Measurements from ENCODE around the gene GLRX2. TPM values are rescaled to one million over a fixed set of nuclear protein-coding genes. Genes with fewer than 3 reads are reported as not detected.

The GLRX2 gene
- total and polyA plus RNA-seq, 12 donors, result 3.0 to 59.8 (median 25.0) TPM

DNA sequence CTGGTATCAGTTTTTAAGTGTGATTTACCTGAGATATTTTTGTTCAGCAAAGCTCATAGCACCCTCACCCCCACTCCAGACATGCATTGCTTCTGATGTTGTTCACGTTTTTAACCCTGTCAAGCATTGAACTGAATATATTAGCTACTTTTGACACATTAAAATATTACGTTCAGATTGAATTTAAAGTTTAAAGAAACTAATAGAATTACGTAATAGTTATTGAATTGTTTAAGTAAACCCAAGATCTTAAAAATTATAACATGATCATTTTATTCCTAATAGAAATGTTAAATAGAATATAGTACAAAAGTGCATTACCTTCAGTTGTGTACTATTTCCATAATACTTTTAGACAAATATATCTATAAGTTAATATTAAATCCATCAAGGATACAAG, 18.9 kb downstream of the GLRX2 start:
- Histone ChIP-seq H3K4me1 (replicated peaks in 1 of 2) (no peaks in the 10 kb centered on the region), H3K36me3 (replicated peaks in 1 of 2) (peaks cover 0 to 39% of the 10 kb centered on the region in 2 donors), H3K27me3 (no peaks in the 10 kb centered on the region), H3K9me3 (replicated peaks in 1 of 3) (no peaks in the 10 kb centered on the region), H3K4me3 (no peak overlapping the region), H3K27ac (no peak overlapping the region)
- 91 to 96% (median 92%) methylated on average over 3 of the region's 3 CpGs for WGBS, 4 donors
- DNase-seq, result no peak
- intact Hi-C loops (cut with DNase I), result no loop called here
- TF ChIP-seq, protein P1, sequence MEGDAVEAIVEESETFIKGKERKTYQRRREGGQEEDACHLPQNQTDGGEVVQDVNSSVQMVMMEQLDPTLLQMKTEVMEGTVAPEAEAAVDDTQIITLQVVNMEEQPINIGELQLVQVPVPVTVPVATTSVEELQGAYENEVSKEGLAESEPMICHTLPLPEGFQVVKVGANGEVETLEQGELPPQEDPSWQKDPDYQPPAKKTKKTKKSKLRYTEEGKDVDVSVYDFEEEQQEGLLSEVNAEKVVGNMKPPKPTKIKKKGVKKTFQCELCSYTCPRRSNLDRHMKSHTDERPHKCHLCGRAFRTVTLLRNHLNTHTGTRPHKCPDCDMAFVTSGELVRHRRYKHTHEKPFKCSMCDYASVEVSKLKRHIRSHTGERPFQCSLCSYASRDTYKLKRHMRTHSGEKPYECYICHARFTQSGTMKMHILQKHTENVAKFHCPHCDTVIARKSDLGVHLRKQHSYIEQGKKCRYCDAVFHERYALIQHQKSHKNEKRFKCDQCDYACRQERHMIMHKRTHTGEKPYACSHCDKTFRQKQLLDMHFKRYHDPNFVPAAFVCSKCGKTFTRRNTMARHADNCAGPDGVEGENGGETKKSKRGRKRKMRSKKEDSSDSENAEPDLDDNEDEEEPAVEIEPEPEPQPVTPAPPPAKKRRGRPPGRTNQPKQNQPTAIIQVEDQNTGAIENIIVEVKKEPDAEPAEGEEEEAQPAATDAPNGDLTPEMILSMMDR (IDR thresholded peaks at IDR 0.05), result no peak
- no peak for TF ChIP-seq POLR2A (IDR thresholded peaks at IDR 0.05)

DNA sequence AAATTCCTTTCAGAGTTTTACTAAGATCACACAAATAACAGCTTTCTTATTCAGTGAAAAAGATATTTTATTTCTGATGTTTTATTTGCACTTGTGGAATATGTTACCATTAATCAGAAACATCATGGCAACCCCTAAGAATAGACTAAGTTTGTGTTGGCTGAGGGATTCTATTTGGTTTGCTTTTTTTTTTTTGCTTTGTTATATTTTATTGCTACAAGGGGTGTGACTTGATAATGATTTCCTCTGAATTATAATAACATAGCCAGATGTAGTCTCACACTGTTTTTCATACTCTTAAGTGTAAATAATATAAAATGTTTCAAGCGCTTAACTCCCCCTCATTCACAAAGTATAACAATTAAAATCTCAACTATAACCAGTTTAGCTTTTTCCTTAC, 20.0 kb downstream of the GLRX2 start:
- DNase-seq, result no peak
- TF ChIP-seq, protein P1 (IDR thresholded peaks at IDR 0.05), result no peak
- TF ChIP-seq POLR2A (IDR thresholded peaks at IDR 0.05), result no peak
- H3K4me1 ChIP-seq (replicated peaks in 1 of 2), result no peaks in the 10 kb centered on the region
- H3K9me3 ChIP-seq (replicated peaks in 1 of 3), result no peaks in the 10 kb centered on the region
- no peak overlapping the region for H3K4me3 ChIP-seq
- H3K36me3 ChIP-seq (replicated peaks in 1 of 2), result peaks cover 0 to 39% of the 10 kb centered on the region in 2 donors
- 81 to 90% (median 86%) methylated on average over 1 of the region's 1 CpG for WGBS, 4 donors
- H3K27me3 ChIP-seq, result no peaks in the 10 kb centered on the region
- intact Hi-C loops (cut with DNase I), result no loop called here
- H3K27ac ChIP-seq, result no peak overlapping the region

DNA sequence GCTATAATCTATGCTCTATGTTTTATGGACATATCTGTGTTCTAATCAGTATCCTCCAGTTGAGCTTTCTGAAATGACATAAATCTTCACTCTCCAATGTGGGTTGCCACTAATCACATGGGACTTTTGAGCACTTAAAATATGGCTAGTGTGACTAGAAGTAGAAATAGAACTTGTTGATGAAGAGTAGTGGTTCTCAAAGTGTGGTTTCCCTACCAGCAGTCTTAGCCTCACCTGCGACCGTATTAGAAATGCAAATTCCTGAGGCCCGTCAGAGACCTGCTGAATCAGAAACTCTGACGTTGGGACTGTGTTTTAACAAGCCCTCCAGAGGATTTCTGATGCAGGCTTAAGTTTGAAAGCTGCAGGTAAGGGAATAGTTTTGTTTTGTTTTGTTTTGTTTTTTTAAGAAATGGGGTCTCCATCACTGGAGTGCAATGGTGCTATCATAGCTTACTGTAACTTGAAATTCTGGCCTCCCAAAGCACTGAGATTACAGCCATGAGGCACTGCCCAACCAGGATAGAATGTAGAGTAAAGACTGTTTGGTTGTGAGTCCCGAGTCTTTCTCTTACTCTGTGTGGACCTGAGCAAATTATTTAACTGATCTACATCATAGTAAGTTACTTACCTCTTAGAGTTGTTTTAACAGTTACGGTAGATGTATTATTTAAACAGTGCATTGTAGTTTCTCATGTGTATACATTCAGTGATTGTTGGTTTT, 21.7 kb downstream of the GLRX2 start:
- Histone ChIP-seq H3K9me3 (replicated peaks in 1 of 3) (no peaks in the 10 kb centered on the region), H3K4me3 (no peak overlapping the region), H3K36me3 (replicated peaks in 1 of 2) (peaks cover 0 to 46% of the 10 kb centered on the region in 2 donors), H3K4me1 (replicated peaks in 1 of 2) (no peaks in the 10 kb centered on the region), H3K27me3 (no peaks in the 10 kb centered on the region), H3K27ac (no peak overlapping the region)
- DNase-seq, result no peak
- intact Hi-C loops (cut with DNase I), result no loop called here
- TF ChIP-seq, protein P1 (IDR thresholded peaks at IDR 0.05), result no peak
- TF ChIP-seq POLR2A (IDR thresholded peaks at IDR 0.05), result no peak
- 92 to 95% (median 94%) methylated on average over 6 of the region's 6 CpGs for WGBS, 4 donors

DNA sequence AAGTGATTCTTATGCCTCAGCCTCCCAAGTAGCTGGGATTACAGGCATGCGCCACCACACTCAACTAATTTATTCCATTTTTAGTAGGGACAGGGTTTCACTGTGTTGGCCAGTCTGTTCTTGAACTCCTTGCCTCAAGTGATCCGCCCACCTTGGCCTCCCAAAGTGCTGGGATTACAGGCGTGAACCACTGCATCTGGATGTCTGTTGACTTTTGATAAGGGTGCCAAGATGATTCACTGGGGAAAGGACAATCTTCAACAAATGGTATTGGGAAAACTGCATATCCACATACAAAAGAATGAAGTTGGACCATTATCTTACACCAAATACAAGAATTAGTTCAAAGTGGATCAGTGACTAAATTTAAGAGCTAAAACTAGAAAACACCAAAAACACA, 26.0 kb downstream of the GLRX2 start:
- WGBS, 4 donors, result 93 to 96% (median 94%) methylated on average over 3 of the region's 3 CpGs
- Histone ChIP-seq H3K36me3 (replicated peaks in 1 of 2) (peaks cover 0 to 47% of the 10 kb centered on the region in 2 donors), H3K4me3 (no peak overlapping the region), H3K27ac (no peak overlapping the region), H3K9me3 (replicated peaks in 1 of 3) (no peaks in the 10 kb centered on the region), H3K27me3 (no peaks in the 10 kb centered on the region), H3K4me1 (replicated peaks in 1 of 2) (no peaks in the 10 kb centered on the region)
- no peak for TF ChIP-seq POLR2A (IDR thresholded peaks at IDR 0.05)
- intact Hi-C loops (cut with DNase I), result no loop called here
- no peak for DNase-seq

DNA sequence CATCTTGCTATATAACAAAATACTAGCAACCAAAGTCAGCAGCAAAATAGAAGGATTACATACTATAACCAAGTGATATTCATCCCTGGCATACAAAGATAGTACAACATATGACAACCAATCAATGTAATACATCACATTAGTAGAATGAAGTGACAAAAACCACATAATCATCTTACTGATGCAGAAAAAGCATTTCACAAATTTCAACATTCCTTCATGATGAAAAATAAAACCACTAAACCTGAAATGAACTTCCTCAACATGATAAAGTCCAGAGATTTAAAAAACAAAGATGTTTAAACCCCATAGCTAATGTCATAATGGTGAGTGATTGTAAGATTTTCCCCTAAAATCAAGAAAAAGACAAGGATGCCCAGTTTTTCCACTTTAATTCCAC, 27.2 kb downstream of the GLRX2 start:
- no peaks in the 10 kb centered on the region for H3K9me3 ChIP-seq (replicated peaks in 1 of 3)
- peaks cover 0 to 36% of the 10 kb centered on the region in 2 donors for H3K36me3 ChIP-seq (replicated peaks in 1 of 2)
- intact Hi-C loops (cut with DNase I), result no loop called here
- no peaks in the 10 kb centered on the region for H3K4me1 ChIP-seq (replicated peaks in 1 of 2)
- no peaks in the 10 kb centered on the region for H3K27me3 ChIP-seq
- H3K27ac ChIP-seq, result no peak overlapping the region
- no peak for DNase-seq
- TF ChIP-seq, protein P1 (IDR thresholded peaks at IDR 0.05), result no peak
- TF ChIP-seq POLR2A (IDR thresholded peaks at IDR 0.05), result no peak
- no peak overlapping the region for H3K4me3 ChIP-seq
